GM18507 (cell line): Measurements from ENCODE around the gene TMEM200A.
"Not testable (repeated sequence)": the region's sequence is repeated elsewhere in the genome, so short reads cannot be mapped to it uniquely, and the experiment has no call there.

ENCODE experiments used
- DNase-seq: peaks from one replicate; pipeline ENCODE4 v3.0.0; 2011; ENCODE audit warnings: low read depth; ENCODE audit not compliant: insufficient read length; ENCODE audit errors: extremely low spot score
- FAIRE-seq: peaks from 2 replicates; lab custom pipeline; 2011; peaks lifted over from hg19 to GRCh38; lab: Jason Lieb, UNC

Gene TMEM200A

DNA sequence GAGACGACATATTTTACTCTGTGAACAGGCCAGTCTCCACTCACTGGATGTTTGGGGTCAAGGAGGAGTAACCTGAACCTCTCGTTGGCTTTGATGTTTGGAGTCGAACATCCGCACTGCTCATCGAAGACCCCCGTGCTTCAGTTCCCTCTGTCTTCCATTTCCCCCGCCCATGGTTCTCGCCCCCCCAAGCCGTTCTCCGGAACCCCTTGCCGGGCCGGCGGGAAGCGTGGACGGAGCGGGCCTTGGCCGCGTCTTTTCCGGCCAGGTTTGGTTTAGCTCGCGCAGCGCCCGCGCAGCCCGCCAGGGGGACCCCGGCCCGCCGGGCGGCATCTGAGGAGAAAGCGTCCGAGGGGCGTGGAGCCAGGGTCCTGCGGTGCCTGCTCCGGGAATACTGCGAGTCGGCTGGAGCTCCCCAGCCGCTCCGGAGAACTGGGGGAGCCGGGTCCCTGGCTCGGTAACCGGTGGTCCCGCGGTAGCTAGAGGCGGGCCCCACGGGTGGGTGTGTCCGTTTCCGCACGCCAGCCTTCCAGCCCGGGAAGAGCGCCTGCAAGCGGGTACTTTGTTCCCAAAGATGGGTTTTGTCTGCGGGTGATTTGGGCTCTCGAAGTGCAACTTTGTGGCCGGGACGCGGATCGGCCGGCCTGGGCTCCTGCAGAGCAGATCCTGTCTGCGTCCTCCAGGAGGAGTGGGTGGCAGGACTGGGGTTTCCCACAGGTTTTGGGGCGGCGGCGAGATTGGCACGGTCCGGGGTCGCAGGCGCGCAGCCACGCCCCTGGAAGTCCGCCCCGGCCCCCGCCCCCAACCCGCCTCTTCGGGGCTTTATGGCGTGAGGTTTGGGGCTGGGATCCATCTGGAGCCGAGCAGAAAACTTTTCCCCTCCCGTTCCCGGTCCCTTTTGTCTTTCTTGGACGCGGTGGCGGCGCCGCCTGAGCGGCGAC, at the start of gene TMEM200A:
TMEM200A (plus strand) TSS at position 852 of the 941 bp plus-strand sequence. CDS start 74,406 bp downstream, outside the sequence.
- DNase-seq (no peak), FAIRE-seq (no peak)

DNA sequence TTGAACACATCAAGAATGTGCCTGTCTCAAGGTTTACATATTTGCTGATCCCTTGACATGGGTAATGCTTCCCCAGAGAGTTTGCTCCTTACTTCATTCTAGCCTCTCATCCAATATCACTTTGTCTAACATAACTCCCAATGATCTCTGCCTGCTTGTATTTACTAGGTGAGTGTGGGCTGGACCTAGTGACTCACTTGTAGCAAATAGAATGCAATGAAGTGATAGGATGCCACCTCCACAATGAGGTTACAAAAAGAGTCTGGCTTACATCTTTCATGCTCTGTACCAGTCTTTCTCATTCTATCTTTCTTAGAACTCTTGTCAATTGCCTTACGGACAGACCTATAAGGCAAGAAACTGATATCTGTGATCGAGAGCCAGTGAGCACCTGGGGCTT, 44.9 kb upstream of the TMEM200A start:
- no peak for DNase-seq
- FAIRE-seq = no peak

- DNase-seq (no peak), FAIRE-seq (peak; percentile 83)
Observed at GRCh38 chr6:130322673-130323268, 43.0 kb upstream of the TMEM200A start.

DNA sequence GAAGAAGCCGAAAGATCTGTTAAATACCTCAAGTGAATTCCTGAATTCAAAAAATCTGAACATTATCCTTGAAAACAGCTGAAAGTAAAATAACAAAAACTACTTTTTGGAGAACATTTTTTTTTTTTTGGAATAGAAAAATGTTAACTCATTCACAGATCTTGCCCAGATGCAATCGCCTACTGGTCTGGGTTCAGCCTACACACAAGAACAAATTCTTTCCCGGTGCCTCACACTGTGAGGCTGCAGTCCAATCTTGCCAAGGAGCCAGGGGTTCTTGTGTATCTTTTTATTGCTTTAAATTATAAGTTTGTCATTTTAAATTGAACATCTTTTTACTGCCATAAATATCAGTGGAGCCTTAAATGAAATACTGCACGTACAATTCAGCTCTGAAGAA, 41.2 kb upstream of the TMEM200A start:
- DNase-seq (no peak), FAIRE-seq (no peak)

GRCh38 chr6:130326496-130326895, 39.3 kb upstream of the TMEM200A start:
- FAIRE-seq = no peak
- no peak for DNase-seq

DNA sequence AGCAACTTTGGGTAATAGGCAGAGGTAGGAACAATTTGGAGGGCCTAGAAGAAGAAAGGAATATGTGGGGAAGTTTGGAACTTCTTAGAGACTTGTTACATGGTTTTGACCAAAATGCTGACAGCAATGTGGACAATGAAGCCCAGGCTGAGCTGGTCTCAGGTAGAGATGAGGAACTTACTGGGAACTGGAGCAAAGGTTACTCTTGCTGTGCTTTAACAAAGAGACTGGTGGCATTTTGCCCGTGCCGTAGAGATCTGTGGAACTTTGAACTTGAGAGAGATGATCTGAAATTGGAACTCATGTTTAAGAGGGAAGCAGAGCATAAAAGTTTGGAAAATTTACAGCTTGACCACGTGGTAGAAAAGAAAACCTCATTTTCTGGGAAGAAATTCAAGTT, 28.3 kb upstream of the TMEM200A start:
- FAIRE-seq = no peak

DNA sequence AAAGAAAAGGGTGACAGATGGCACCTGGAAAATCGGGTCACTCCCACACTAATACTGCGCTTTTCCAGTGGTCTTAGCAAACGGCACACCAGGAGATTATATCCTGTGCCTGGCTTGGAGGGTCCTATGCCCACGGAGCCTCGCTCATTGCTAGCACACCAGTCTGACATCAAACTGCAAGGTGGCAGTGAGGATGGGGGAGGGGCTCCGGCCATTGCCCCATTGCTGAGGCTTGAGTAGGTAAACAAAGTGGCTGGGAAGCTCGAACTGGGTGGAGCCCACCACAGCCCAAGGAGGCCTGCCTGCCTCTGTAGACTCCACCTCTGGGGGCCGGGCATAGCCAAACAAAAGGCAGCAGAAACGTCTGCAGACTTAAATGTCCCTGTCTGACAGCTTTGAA, 19.5 kb upstream of the TMEM200A start:
- not testable (repeated sequence) for FAIRE-seq, DNase-seq

More for the DNA sequence above, 28.3 kb upstream of the TMEM200A start:
- DNase-seq = no peak

DNA sequence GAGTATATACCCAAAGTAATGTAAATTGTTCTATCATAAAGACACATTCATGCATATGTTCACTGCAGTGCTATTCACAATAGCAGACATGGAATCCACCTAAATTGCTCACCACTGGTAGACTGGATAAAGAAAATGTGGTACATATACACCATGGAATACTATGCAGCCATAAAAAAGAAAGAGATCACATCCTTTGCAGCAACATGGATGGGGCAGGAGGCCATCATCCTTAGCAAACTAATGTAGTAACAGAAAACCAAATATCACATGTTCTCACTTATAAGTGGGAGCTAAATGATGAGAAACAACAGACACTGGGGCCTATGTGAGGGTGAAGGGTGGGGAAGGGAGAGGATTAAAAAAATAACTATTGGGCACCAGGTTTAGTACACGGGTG, 11.5 kb upstream of the TMEM200A start:
- FAIRE-seq (no peak), DNase-seq (no peak)

GRCh38 chr6:130355572-130355971, 10.2 kb upstream of the TMEM200A start:
- FAIRE-seq (no peak), DNase-seq (no peak)

GRCh38 chr6:130357436-130357835, 8.4 kb upstream of the TMEM200A start:
- no peak for DNase-seq
- no peak for FAIRE-seq

- FAIRE-seq = no peak
- no peak for DNase-seq
Observed at GRCh38 chr6:130359736-130360135, 6.1 kb upstream of the TMEM200A start.

- no peak for DNase-seq
- FAIRE-seq = no peak
Observed at GRCh38 chr6:130362128-130362527, 3.7 kb upstream of the TMEM200A start.

- peak; percentile 18 for FAIRE-seq
- no peak for DNase-seq
Observed at GRCh38 chr6:130364224-130364780, 1.5 kb upstream of the TMEM200A start.

GRCh38 chr6:130366107-130367005, 539 bp downstream of the TMEM200A start:
- no peak for FAIRE-seq

DNA sequence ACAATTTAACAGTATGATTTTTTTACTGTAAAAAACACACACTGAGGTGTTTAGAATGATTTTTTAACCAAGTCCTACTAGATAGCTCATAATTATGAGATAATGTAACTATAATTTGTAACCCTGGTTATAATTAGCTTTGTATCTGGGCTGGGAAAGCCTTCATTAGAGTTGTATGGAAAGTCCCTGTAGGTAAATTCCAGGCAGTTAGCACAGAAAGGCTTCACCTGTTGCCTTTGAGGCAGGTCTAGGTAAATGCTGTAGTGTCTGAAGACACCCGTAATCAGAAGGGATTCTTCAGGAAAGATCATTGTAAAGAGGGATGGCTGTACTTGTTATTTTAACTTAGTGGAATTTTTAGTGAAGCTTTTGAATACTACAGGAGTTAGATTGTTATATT, 1.9 kb downstream of the TMEM200A start:
- DNase-seq (no peak), FAIRE-seq (peak; percentile 69)

More at GRCh38 chr6:130366107-130367005, 539 bp downstream of the TMEM200A start:
- no peak for DNase-seq

- DNase-seq = no peak
- no peak for FAIRE-seq
Observed at GRCh38 chr6:130368576-130368975, 2.8 kb downstream of the TMEM200A start.

GRCh38 chr6:130369831-130370230, 4.0 kb downstream of the TMEM200A start:
- FAIRE-seq = peak; percentile 79
- DNase-seq = no peak

DNA sequence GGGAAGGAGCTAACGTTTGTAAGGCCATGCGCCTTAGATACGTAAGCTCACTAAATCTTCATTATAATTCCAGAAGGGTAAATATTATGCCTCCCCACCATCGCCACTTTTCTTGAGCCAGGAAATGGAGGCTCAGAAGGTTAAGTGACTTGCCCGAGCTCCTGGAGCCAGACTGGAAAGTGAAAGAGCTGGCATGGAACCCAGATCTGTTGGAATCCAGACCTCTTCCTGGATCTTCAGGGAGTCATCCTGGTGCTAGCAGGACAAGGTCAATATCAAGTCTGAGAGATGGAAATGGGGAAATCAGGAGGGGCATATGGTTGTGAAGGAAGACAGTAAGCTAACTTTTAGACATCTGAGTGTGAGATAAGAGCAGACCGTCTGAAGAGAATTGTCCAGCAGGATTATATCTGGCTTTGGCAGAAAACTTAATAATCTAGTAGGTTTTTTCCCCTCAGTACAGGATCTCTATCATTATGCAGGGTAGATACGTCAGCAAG, 6.2 kb downstream of the TMEM200A start:
- DNase-seq = no peak
- FAIRE-seq = no peak

DNA sequence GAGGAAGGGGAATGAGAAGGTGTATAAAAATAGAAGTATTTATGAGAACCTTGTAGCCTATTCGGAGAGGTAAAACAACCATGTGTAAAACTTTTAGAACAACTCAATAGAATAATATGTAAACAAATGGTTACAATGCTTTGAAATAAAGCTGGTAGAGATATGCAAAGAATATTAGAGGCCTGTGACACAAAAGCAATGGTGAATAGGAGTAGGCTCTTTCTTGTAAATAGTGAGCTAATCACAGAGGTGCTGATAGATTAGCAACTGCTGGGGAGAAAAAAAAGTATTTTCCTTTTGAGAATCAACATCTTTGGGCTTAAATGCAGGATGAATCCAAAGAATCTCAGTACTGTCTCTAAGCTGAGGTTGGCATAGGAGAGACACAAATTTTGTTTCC, 7.0 kb downstream of the TMEM200A start:
- no peak for DNase-seq
- no peak for FAIRE-seq
